ENCODE measurements around the gene SEMA3A. TPM values are rescaled to one million over a fixed set of nuclear protein-coding genes. Genes with fewer than 3 reads are reported as not detected.

The SEMA3A gene
- total RNA-seq, 1 experiment from 2014 or later: 32.2 TPM

GRCh38 chr7:84200859-84201258, 6.3 kb upstream of the SEMA3A start (continued):
- TF ChIP-seq, protein P1, sequence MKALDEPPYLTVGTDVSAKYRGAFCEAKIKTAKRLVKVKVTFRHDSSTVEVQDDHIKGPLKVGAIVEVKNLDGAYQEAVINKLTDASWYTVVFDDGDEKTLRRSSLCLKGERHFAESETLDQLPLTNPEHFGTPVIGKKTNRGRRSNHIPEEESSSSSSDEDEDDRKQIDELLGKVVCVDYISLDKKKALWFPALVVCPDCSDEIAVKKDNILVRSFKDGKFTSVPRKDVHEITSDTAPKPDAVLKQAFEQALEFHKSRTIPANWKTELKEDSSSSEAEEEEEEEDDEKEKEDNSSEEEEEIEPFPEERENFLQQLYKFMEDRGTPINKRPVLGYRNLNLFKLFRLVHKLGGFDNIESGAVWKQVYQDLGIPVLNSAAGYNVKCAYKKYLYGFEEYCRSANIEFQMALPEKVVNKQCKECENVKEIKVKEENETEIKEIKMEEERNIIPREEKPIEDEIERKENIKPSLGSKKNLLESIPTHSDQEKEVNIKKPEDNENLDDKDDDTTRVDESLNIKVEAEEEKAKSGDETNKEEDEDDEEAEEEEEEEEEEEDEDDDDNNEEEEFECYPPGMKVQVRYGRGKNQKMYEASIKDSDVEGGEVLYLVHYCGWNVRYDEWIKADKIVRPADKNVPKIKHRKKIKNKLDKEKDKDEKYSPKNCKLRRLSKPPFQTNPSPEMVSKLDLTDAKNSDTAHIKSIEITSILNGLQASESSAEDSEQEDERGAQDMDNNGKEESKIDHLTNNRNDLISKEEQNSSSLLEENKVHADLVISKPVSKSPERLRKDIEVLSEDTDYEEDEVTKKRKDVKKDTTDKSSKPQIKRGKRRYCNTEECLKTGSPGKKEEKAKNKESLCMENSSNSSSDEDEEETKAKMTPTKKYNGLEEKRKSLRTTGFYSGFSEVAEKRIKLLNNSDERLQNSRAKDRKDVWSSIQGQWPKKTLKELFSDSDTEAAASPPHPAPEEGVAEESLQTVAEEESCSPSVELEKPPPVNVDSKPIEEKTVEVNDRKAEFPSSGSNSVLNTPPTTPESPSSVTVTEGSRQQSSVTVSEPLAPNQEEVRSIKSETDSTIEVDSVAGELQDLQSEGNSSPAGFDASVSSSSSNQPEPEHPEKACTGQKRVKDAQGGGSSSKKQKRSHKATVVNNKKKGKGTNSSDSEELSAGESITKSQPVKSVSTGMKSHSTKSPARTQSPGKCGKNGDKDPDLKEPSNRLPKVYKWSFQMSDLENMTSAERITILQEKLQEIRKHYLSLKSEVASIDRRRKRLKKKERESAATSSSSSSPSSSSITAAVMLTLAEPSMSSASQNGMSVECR (CRISPR knock-in tag; IDR thresholded peaks at IDR 0.05; ENCODE audit: borderline replicate concordance): no peak
- TF ChIP-seq PRDM15 (CRISPR knock-in tag; IDR thresholded peaks at IDR 0.05): no peak
- no peak for TF ChIP-seq GABPB1 (CRISPR knock-in tag; IDR thresholded peaks at IDR 0.05)

- Mint-ChIP-seq H3K27ac (peak overlapping the region; percentile 23), H3K4me1 (peaks cover 67% of the 10 kb centered on the region), H3K4me3 (no peak overlapping the region), H3K36me3 (no peaks in the 10 kb centered on the region), H3K9me3 (no peaks in the 10 kb centered on the region), H3K27me3 (ENCODE audit: low read depth) (no peaks in the 10 kb centered on the region)
- DNase-seq (ENCODE audit: low spot score) (no peak), ATAC-seq (no peak)
- TF ChIP-seq MXD4 (CRISPR knock-in tag; IDR thresholded peaks at IDR 0.05; ENCODE audit: borderline replicate concordance): no peak
- no peak for TF ChIP-seq NR2C2 (CRISPR knock-in tag; IDR thresholded peaks at IDR 0.05)
- no peak for TF ChIP-seq CBFB (CRISPR knock-in tag; IDR thresholded peaks at IDR 0.05; ENCODE audit: low read depth)
- ChIA-PET POLR2A (no interaction called here), CTCF (no interaction called here)
Observed at GRCh38 chr7:84199216-84199615, 4.6 kb upstream of the SEMA3A start.

GRCh38 chr7:84196084-84196503, 1.5 kb upstream of the SEMA3A start:
- ChIA-PET POLR2A (no interaction called here), CTCF (interaction anchor here (1.4 kb wide), 1 partner anchor 216 kb away, joined by 3 read pairs; no protein-coding TSS in a partner anchor)
- no peak for DNase-seq (ENCODE audit: low spot score)
- Mint-ChIP-seq H3K9me3 (no peaks in the 10 kb centered on the region), H3K4me3 (peak overlapping the region; percentile 93), H3K36me3 (no peaks in the 10 kb centered on the region), H3K27ac (peak overlapping the region; percentile 95), H3K27me3 (ENCODE audit: low read depth) (no peaks in the 10 kb centered on the region), H3K4me1 (peaks cover 61% of the 10 kb centered on the region)
- peak; percentile 46 for ATAC-seq
- TF ChIP-seq ATF3 (CRISPR knock-in tag; conservative IDR thresholded peaks at IDR 0.05): no peak
- TF ChIP-seq, protein P2, sequence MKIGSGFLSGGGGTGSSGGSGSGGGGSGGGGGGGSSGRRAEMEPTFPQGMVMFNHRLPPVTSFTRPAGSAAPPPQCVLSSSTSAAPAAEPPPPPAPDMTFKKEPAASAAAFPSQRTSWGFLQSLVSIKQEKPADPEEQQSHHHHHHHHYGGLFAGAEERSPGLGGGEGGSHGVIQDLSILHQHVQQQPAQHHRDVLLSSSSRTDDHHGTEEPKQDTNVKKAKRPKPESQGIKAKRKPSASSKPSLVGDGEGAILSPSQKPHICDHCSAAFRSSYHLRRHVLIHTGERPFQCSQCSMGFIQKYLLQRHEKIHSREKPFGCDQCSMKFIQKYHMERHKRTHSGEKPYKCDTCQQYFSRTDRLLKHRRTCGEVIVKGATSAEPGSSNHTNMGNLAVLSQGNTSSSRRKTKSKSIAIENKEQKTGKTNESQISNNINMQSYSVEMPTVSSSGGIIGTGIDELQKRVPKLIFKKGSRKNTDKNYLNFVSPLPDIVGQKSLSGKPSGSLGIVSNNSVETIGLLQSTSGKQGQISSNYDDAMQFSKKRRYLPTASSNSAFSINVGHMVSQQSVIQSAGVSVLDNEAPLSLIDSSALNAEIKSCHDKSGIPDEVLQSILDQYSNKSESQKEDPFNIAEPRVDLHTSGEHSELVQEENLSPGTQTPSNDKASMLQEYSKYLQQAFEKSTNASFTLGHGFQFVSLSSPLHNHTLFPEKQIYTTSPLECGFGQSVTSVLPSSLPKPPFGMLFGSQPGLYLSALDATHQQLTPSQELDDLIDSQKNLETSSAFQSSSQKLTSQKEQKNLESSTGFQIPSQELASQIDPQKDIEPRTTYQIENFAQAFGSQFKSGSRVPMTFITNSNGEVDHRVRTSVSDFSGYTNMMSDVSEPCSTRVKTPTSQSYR (CRISPR knock-in tag; IDR thresholded peaks at IDR 0.05): no peak
- no peak for TF ChIP-seq USF2 (CRISPR knock-in tag; IDR thresholded peaks at IDR 0.05)
